Naive thymus-derived CD8-positive, alpha-beta T cell (primary cell): ENCODE data around the gene HBS1L. TPM values are rescaled to one million over a fixed set of nuclear protein-coding genes. Genes with fewer than 3 reads are reported as not detected.

Source experiments
- ATAC-seq, 2 donors: fragments of 150-1000 bp; cut with Tn5 transposase in 1 of 2; sonication (Bioruptor Pico), chemical (Tn5 transposase) in 1 of 2; 1 replicate in 1 of 2; 2 replicates in 1 of 2; pipeline ENCODE4 v1.10.0; 2021; ENCODE audit warnings: mild to moderate bottlenecking in 2 of 2, moderate library complexity in 2 of 2
- POLR2A ChIA-PET: fragments of 350-600 bp; sonication (Branson Sonifier 250); formaldehyde crosslinking; loops from one replicate; lab custom pipeline; 2021; ENCODE audit warnings: antibody characterized with exemption; lab: Charles Lee
- DNase-seq, 10 donors: peaks; one replicate each; pipeline versions ENCODE4 v3.0.0 to v3.0.0-alpha.2; 2020 to 2022
- H3K27ac Mint-ChIP-seq, 10 donors: one replicate each; pipeline ENCODE4 v1.8.0; 2020 to 2022; ENCODE audit warnings: mild to moderate bottlenecking in 10 of 10, mixed read lengths in 10 of 10, moderate library complexity in 4 of 10, inconsistent platforms in 1 of 10
- H3K27me3 Mint-ChIP-seq, 5 donors: one replicate each; pipeline ENCODE4 v1.8.0; 2021 to 2022; ENCODE audit warnings: mixed read lengths in 5 of 5
- H3K36me3 Mint-ChIP-seq, 3 donors: one replicate each; pipeline ENCODE4 v1.8.0; 2020 to 2022; ENCODE audit warnings: mixed read lengths in 3 of 3, mild to moderate bottlenecking in 2 of 3, inconsistent platforms in 1 of 3
- H3K4me1 Mint-ChIP-seq, 4 donors: one replicate each; pipeline ENCODE4 v1.8.0; 2021 to 2022; ENCODE audit warnings: mixed read lengths in 4 of 4
- H3K4me3 Mint-ChIP-seq, 10 donors: one replicate each; pipeline ENCODE4 v1.8.0; 2020 to 2022; ENCODE audit warnings: mild to moderate bottlenecking in 10 of 10, mixed read lengths in 10 of 10, moderate library complexity in 6 of 10, inconsistent platforms in 1 of 10
- H3K9me3 Mint-ChIP-seq, 9 donors: one replicate each; pipeline ENCODE4 v1.8.0; 2020 to 2022; ENCODE audit warnings: mixed read lengths in 9 of 9, mild to moderate bottlenecking in 3 of 9, inconsistent platforms in 1 of 9, moderate library complexity in 1 of 9
- polyA plus RNA-seq, 3 donors: library from polyadenylated mRNA; unstranded; fragments of 300-500 nt; fragmentation: Illumina TruSeq; gene quantifications; one replicate each; pipeline ENCODE4 v1.2.3, GENCODE V29; 2021
- total RNA-seq, 8 experiments: library from RNA in 2 of 8; stranded (reverse) in 2 of 8; gene quantifications; one replicate each; pipeline ENCODE4 v1.2.3 and lab custom pipeline; 2021 to 2026

The HBS1L gene
- total and polyA plus RNA-seq, 5 experiments from 2014 or later, result 71.1 to 96.9 (median 78.2) TPM

DNA sequence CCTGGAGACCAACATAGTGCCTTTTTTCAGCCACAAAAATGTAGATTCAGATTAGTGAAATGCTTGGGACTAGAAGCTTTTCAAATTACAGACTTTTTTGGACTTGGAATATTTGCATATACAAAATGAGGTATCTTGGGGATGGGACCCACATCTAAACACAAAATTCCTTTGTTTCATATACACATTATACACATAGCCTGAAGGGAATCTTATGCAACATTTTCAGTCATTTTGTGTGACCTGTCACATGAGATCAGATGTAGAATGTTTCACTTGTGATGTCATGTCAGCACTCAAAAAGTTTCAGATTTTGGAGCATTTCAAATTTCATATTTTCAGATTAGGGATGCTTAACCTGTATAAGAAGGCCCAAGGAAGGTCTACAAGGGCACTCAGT lies 60.2 kb downstream of the HBS1L start:
- H3K4me3 Mint-ChIP-seq, result no peak overlapping the region
- H3K36me3 Mint-ChIP-seq, result peaks cover 12 to 63% (median 21%) of the 10 kb centered on the region in 3 donors
- ATAC-seq (no peak), DNase-seq (no peak)
- POLR2A ChIA-PET, result no interaction called here
- H3K27ac Mint-ChIP-seq, result peak overlapping the region in 1 of 10 donors; percentile 24
- no peaks in the 10 kb centered on the region for H3K9me3 Mint-ChIP-seq
- H3K27me3 Mint-ChIP-seq, result no peaks in the 10 kb centered on the region
- H3K4me1 Mint-ChIP-seq, result peaks cover 3 to 21% (median 8%) of the 10 kb centered on the region in 4 donors

DNA sequence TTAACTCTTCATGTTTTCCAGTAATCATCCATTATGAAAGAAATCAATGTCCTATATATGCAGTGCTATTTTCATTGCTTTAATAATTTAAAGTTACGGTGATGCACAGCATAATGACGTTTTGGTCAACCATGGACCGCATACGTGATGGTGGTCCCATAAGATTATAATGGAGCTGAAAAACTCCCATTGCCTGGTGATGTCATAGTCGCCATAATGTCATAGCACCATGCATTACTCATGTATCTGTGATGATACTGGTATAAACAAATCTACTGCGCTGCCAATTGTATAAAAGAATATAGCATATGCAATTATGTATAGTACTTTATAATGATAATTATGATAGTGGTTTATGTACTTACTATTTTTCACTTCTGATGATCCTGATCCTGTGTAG lies 62.5 kb downstream of the HBS1L start:
- Mint-ChIP-seq H3K4me3 (no peak overlapping the region), H3K4me1 (peaks cover 1 to 6% (median 2%) of the 10 kb centered on the region in 4 donors), H3K36me3 (peaks cover 9 to 68% (median 13%) of the 10 kb centered on the region in 3 donors), H3K27ac (no peak overlapping the region), H3K27me3 (no peaks in the 10 kb centered on the region), H3K9me3 (no peaks in the 10 kb centered on the region)
- ATAC-seq, result no peak
- POLR2A ChIA-PET, result no interaction called here
- DNase-seq, result no peak

DNA sequence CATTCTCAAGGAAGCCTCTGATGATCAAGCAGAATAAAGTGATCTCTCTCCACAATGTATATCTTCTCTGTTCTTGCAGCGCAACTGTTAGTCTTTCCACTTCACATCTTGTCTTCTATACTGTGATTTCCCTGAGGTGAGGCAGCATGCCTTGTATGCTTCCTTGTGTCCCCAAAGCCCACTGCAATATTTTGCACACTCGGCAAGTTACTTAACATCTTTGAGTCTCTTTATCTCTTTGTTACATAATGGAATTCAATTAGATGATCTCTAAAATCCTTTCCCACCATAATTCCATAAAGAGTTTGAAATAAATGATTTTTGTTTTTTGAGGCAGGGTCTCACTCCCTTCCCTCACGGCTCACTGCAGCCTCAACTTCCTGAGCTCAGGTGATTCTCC lies 64.4 kb downstream of the HBS1L start:
- peaks cover 0 to 1% (median under 1%) of the 10 kb centered on the region in 4 donors for H3K4me1 Mint-ChIP-seq
- H3K36me3 Mint-ChIP-seq, result peaks cover 3 to 62% (median 6%) of the 10 kb centered on the region in 3 donors
- POLR2A ChIA-PET, result no interaction called here
- peak overlapping the region in 1 of 10 donors; percentile 72 for H3K27ac Mint-ChIP-seq
- no peaks in the 10 kb centered on the region for H3K9me3 Mint-ChIP-seq
- DNase-seq (no peak), ATAC-seq (no peak)
- no peak overlapping the region for H3K4me3 Mint-ChIP-seq
- no peaks in the 10 kb centered on the region for H3K27me3 Mint-ChIP-seq

DNA sequence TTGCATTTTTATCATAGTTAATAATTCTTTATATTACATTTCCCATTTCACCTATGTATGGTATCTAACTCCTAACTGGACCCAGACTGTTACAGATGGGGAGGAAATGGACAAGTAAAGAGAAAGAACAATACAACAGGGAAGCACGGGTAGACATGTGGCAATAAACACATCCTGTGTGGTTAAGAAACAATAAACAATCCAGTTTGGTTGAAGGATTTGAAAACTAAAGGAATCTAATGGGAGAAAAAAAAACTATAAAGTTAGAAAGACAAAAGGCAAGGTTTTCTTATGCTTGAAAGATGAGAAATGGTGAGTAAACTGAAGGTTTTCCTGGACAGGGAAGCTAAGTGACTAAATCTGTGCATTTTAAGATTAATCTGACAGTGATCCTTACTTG lies 69.8 kb downstream of the HBS1L start:
- ATAC-seq (no peak), DNase-seq (no peak)
- H3K4me1 Mint-ChIP-seq, result peaks cover 11 to 19% (median 13%) of the 10 kb centered on the region in 4 donors
- no peaks in the 10 kb centered on the region for H3K27me3 Mint-ChIP-seq
- peaks cover 22 to 75% (median 26%) of the 10 kb centered on the region in 3 donors for H3K36me3 Mint-ChIP-seq
- H3K9me3 Mint-ChIP-seq, result no peaks in the 10 kb centered on the region
- peak overlapping the region in 5 of 10 donors; percentile 10 to 67 (median 45) for H3K27ac Mint-ChIP-seq
- POLR2A ChIA-PET, result no interaction called here
- no peak overlapping the region for H3K4me3 Mint-ChIP-seq

DNA sequence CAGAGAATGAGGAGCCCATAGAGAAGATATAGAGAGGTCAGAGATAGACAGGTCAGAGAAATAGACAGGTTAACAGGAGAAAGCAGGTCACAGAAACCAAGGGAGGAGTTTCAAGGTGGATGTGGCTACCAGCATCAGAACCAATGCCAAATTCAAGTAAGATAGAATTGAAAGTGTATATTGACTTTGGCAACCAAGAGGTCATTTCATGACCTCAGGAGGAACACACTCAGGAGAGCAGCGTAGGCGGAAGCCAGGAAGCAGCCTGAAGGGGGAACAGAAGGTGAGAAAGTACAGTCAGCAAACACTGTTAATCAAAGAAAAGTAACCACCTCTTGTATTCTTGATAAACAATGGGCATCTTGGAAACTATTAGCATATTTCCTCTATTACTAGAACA lies 70.8 kb downstream of the HBS1L start:
- DNase-seq (no peak), ATAC-seq (no peak)
- POLR2A ChIA-PET, result no interaction called here
- H3K27ac Mint-ChIP-seq, result peak overlapping the region in 4 of 10 donors; percentile 12 to 39 (median 32)
- H3K9me3 Mint-ChIP-seq, result no peaks in the 10 kb centered on the region
- H3K36me3 Mint-ChIP-seq, result peaks cover 22 to 75% (median 31%) of the 10 kb centered on the region in 3 donors
- H3K27me3 Mint-ChIP-seq, result no peaks in the 10 kb centered on the region
- H3K4me1 Mint-ChIP-seq, result peaks cover 11 to 19% (median 13%) of the 10 kb centered on the region in 4 donors
- H3K4me3 Mint-ChIP-seq, result no peak overlapping the region

DNA sequence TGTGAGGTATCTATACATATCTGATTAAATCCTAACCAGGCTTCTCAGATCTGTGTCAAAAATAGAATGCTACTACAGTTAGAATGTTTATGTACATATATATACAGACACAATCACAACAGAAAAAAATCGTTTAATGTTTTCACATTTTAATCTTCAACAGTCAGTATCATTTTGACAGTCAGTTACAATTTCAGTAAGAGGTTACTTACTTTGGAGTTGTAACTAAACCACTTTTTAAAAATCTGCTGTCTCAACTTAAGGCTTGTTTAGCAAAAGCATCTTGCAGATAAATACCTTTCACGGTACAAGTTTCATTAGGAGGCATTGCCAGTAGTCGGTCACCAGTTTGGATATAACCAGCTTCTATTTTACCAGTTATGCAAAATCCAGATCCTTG lies 72.5 kb downstream of the HBS1L start:
- peaks cover 12 to 19% (median 13%) of the 10 kb centered on the region in 4 donors for H3K4me1 Mint-ChIP-seq
- peaks cover 24 to 75% (median 41%) of the 10 kb centered on the region in 3 donors for H3K36me3 Mint-ChIP-seq
- ATAC-seq, result no peak
- no peaks in the 10 kb centered on the region for H3K27me3 Mint-ChIP-seq
- no peaks in the 10 kb centered on the region for H3K9me3 Mint-ChIP-seq
- no peak overlapping the region for H3K4me3 Mint-ChIP-seq
- H3K27ac Mint-ChIP-seq, result no peak overlapping the region
- POLR2A ChIA-PET, result no interaction called here
- DNase-seq, result no peak

DNA sequence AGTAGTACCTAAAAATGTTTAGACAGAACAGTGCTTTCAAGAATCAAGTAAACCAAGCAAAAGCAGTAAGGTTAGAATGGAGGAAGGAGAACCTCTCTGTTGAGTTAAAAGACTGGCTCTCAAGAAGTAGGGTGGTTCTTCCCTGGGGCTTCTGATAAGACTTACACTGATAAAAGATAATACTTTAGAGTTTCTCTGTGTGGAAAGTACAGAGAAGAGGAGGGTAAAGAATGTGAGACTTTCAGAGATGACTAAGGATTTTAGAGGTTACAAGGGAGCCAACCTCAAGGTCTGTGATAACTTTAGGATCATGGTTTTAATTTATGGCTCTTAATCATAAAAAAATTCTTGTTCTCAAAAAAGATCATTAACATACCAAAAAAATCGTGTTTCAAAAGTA lies 73.8 kb downstream of the HBS1L start:
- peak overlapping the region in 1 of 10 donors; percentile 43 for H3K27ac Mint-ChIP-seq
- H3K4me1 Mint-ChIP-seq, result peaks cover 12 to 25% (median 14%) of the 10 kb centered on the region in 4 donors
- no peaks in the 10 kb centered on the region for H3K27me3 Mint-ChIP-seq
- H3K4me3 Mint-ChIP-seq, result no peak overlapping the region
- H3K9me3 Mint-ChIP-seq, result no peaks in the 10 kb centered on the region
- DNase-seq (no peak), ATAC-seq (no peak)
- H3K36me3 Mint-ChIP-seq, result peaks cover 31 to 81% (median 49%) of the 10 kb centered on the region in 3 donors
- POLR2A ChIA-PET, result no interaction called here

DNA sequence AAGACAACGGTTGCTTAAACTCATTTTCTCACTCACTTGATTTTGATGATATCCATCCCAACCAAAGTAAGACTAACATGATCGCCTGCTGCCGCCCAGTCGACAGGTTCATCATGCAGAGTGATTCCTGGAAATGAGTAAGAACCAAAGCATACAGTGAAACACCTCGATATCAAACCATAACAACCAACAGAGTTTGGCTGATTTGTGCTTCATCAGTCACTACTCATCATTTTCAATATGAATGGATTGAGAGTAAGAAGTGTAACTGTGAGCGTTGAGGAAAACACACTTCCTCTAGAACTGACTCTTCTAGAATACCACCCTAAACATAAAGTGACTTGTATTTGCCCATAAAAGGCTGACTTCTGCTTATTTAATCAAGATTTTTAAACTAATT lies 75.5 kb downstream of the HBS1L start:
- no peak overlapping the region for H3K4me3 Mint-ChIP-seq
- H3K27me3 Mint-ChIP-seq, result no peaks in the 10 kb centered on the region
- POLR2A ChIA-PET, result no interaction called here
- peak overlapping the region in 1 of 10 donors; percentile 1 for H3K27ac Mint-ChIP-seq
- H3K36me3 Mint-ChIP-seq, result peaks cover 33 to 86% (median 57%) of the 10 kb centered on the region in 3 donors
- peaks cover 14 to 30% (median 19%) of the 10 kb centered on the region in 4 donors for H3K4me1 Mint-ChIP-seq
- peaks cover 0 to 3% (median 0%) of the 10 kb centered on the region in 9 donors for H3K9me3 Mint-ChIP-seq
- ATAC-seq (no peak), DNase-seq (no peak)

DNA sequence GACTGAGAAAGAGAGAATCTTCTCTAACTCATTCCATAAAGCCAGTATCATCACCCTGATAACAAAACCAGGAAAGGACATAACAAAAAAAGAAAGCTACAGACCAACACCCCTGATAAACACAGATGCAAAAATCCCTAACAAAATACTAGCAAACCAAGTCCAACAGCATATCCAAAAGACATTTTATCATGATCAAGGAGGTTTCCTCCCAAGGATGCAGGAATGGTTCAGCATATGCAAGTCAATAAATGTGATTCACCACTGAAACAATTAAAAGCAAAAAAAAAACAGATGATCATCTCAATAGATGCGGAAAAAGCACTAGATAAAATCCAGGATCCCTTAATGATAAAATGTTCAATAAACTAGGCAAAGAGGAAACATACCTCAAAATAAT lies 80.3 kb downstream of the HBS1L start:
- POLR2A ChIA-PET, result no interaction called here
- peaks cover 2 to 23% (median 9%) of the 10 kb centered on the region in 4 donors for H3K4me1 Mint-ChIP-seq
- H3K27me3 Mint-ChIP-seq, result no peaks in the 10 kb centered on the region
- H3K36me3 Mint-ChIP-seq, result peaks cover 24 to 84% (median 49%) of the 10 kb centered on the region in 3 donors
- DNase-seq (no peak), ATAC-seq (no peak)
- H3K4me3 Mint-ChIP-seq, result no peak overlapping the region
- H3K9me3 Mint-ChIP-seq, result peaks cover 0 to 3% (median 0%) of the 10 kb centered on the region in 9 donors
- H3K27ac Mint-ChIP-seq, result no peak overlapping the region

DNA sequence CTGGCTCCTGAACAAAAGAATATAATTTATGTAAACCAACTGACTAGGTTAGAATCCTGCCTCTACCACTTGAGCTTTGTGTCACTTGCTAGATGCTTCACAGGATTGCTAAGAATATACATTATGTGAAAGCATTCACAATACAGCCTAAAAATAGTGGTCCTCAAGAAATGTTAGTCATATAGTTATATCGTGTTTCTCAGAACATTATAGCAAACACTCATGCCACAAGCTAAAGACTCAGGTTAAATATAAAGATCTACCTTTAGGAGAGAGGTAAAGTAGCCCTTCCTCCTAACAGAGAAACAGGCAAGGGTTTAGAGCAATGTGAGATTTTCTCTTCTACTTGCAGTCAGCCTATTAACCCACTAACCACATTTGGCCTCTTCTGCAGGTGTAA lies 86.9 kb downstream of the HBS1L start:
- no peaks in the 10 kb centered on the region for H3K27me3 Mint-ChIP-seq
- DNase-seq (no peak), ATAC-seq (no peak)
- peaks cover 0 to 1% (median 0%) of the 10 kb centered on the region in 9 donors for H3K9me3 Mint-ChIP-seq
- peaks cover 7 to 78% (median 31%) of the 10 kb centered on the region in 3 donors for H3K36me3 Mint-ChIP-seq
- peak overlapping the region in 1 of 10 donors; percentile 17 for H3K27ac Mint-ChIP-seq
- POLR2A ChIA-PET, result no interaction called here
- no peak overlapping the region for H3K4me3 Mint-ChIP-seq
- H3K4me1 Mint-ChIP-seq, result peaks cover 0 to 6% (median 0%) of the 10 kb centered on the region in 4 donors

DNA sequence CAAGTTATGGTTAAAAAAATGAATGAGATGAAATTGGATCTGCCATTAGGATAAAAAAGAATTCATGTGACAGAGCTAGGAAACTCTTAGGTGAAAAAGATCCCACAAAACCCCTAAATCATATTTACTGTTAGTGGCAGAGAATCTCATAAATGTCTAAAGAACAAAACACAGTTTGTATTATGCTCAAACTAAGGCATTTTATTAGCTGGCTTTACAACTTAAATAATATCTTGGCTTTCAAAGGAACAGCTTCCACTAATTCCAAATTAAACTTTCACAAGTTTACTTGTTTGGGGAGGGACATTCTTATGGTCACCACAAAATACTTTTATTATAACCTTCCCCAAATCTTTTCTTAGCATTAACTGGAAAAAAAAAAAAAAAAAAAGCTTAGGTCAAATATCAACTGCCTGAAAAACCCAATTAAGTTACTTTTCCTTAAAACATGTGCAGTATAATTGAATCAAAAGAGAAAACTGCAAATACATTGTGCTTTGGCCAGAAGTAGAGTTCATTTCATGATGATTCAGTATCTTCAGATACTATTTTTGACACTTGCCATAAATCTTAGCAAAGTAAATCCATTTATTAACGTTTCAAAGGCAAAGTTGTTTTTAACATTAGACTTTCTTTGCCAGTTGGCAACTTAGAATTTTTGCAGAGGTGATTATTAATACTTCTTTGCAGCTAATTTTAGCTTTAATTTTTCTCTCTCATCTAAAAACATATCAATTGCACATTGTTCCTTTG lies 90.0 kb downstream of the HBS1L start:
- Mint-ChIP-seq H3K4me1 (no peaks in the 10 kb centered on the region), H3K4me3 (no peak overlapping the region), H3K9me3 (peaks cover 0 to 18% (median 5%) of the 10 kb centered on the region in 9 donors), H3K27ac (peak overlapping the region in 1 of 10 donors; percentile 39), H3K36me3 (peaks cover 27 to 82% (median 47%) of the 10 kb centered on the region in 3 donors), H3K27me3 (no peaks in the 10 kb centered on the region)
- POLR2A ChIA-PET, result interaction anchor here (0.6 kb wide), 1 partner anchor 219 kb away, joined by 3 read pairs; no protein-coding TSS in a partner anchor
- no peak for DNase-seq
- no peak for ATAC-seq

DNA sequence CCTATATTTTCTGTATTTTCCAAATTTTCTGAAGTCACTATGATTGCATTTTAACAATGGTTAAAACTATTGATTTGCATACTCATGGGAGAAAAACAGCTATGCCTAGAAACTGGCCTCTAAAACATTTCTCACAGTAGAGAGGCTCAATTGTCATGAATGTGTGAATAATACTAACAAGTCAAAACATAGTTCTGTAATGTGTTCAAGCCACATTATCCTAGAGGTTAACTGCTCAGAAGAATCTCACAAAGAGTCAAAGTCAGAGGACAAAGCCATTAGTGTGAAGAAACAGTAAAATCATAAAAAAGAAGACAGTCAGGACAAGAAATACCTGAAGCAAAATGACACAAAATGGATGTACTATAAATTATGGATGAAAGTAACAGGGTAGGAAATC lies 92.2 kb downstream of the HBS1L start:
- no peak overlapping the region for H3K4me3 Mint-ChIP-seq
- ATAC-seq (no peak), DNase-seq (no peak)
- no peak overlapping the region for H3K27ac Mint-ChIP-seq
- H3K36me3 Mint-ChIP-seq, result peaks cover 27 to 72% (median 55%) of the 10 kb centered on the region in 3 donors
- H3K4me1 Mint-ChIP-seq, result no peaks in the 10 kb centered on the region
- no peaks in the 10 kb centered on the region for H3K27me3 Mint-ChIP-seq
- POLR2A ChIA-PET, result no interaction called here
- peaks cover 0 to 24% (median 5%) of the 10 kb centered on the region in 9 donors for H3K9me3 Mint-ChIP-seq

DNA sequence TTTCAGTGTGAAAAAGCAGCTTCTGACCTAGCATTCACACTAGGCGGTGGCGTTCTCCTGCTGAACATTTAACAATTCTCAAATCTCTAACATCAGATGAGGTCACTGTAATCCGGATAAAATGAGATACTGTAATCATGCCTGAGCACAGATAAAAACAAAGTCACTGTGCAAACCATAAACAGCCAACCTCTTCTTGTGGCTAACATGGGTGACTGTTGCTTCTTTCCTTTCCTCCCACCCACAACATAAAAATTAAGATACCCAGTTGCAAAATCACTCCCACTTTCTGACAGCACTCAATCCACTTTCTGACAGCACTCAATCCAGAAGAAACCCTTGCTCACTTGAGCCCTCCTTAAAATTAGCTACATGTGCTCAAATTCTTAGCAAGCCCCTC lies 93.3 kb downstream of the HBS1L start:
- Mint-ChIP-seq H3K9me3 (peaks cover 0 to 24% (median 5%) of the 10 kb centered on the region in 9 donors), H3K27me3 (no peaks in the 10 kb centered on the region), H3K4me3 (no peak overlapping the region), H3K27ac (peak overlapping the region in 1 of 10 donors; percentile 7), H3K4me1 (no peaks in the 10 kb centered on the region), H3K36me3 (peaks cover 27 to 62% (median 53%) of the 10 kb centered on the region in 3 donors)
- POLR2A ChIA-PET, result no interaction called here
- DNase-seq (no peak), ATAC-seq (no peak)
